ENCODE measurements around the gene DNAJC17. TPM values are rescaled to one million over a fixed set of nuclear protein-coding genes. Genes with fewer than 3 reads are reported as not detected.

DNAJC17 gene
- polyA plus RNA-seq, 2 of the 4 experiments (the other 2 are of a cell fraction): 22.3 to 24.4 TPM

- TF ChIP-seq RFX5 (IDR thresholded peaks at IDR 0.05) (no peak), NPAS2 (CRISPR knock-in tag; IDR thresholded peaks at IDR 0.05; ENCODE audit: borderline replicate concordance) (no peak), ZSCAN20 (CRISPR knock-in tag; IDR thresholded peaks at IDR 0.05) (no peak), KDM1A (IDR thresholded peaks at IDR 0.05; ENCODE audit: low read depth) (no peak), MAFK (IDR thresholded peaks at IDR 0.05; ENCODE audit: partially characterized antibody) (no peak), FOXS1 (CRISPR knock-in tag; IDR thresholded peaks at IDR 0.05) (no peak), MAZ (IDR thresholded peaks at IDR 0.05; ENCODE audit: borderline replicate concordance, low read depth, low read length) (no peak), HEYL (CRISPR knock-in tag; IDR thresholded peaks at IDR 0.05) (no peak), JUN (IDR thresholded peaks at IDR 0.05) (no peak), REST (IDR thresholded peaks at IDR 0.05) (no peak), ATOH8 (CRISPR knock-in tag; IDR thresholded peaks at IDR 0.05; ENCODE audit: low read depth) (no peak), RNF2 (IDR thresholded peaks at IDR 0.05; ENCODE audit: borderline replicate concordance, low read depth) (no peak), RARB (CRISPR knock-in tag; IDR thresholded peaks at IDR 0.05) (no peak), HOXB13 (CRISPR knock-in tag; IDR thresholded peaks at IDR 0.05; ENCODE audit: low read depth) (no peak), MYC (IDR thresholded peaks at IDR 0.05; ENCODE audit: borderline replicate concordance, low read length) (no peak), NFE2L2 (conservative IDR thresholded peaks at IDR 0.05; ENCODE audit: low read length) (no peak), POLR2AphosphoS2 (conservative IDR thresholded peaks at IDR 0.05; ENCODE audit: low read length) (no peak)
- TF ChIP-seq, protein P1, sequence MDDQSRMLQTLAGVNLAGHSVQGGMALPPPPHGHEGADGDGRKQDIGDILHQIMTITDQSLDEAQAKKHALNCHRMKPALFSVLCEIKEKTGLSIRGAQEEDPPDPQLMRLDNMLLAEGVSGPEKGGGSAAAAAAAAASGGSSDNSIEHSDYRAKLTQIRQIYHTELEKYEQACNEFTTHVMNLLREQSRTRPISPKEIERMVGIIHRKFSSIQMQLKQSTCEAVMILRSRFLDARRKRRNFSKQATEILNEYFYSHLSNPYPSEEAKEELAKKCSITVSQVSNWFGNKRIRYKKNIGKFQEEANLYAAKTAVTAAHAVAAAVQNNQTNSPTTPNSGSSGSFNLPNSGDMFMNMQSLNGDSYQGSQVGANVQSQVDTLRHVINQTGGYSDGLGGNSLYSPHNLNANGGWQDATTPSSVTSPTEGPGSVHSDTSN (IDR thresholded peaks at IDR 0.05): no peak
- Histone ChIP-seq H3K4me2 (no peak overlapping the region), H3K27ac (no peak overlapping the region), H3K9me3 (no peaks in the 10 kb centered on the region), H3K4me3 (no peak overlapping the region), H3K4me1 (peaks cover 11% of the 10 kb centered on the region; the same call in 2 of the 3 replicates)
- no peak for DNase-seq (ENCODE audit: low read depth in 1 of 2, low spot score in 1 of 2)
- POLR2A ChIA-PET: no interaction called here
- WGBS (ENCODE audit: missing lambda C conversion rate): 84% methylated on average over 5 of the region's 5 CpGs
- CTCF ChIA-PET: interaction anchor here (1.1 to 3.2 kb wide), 2 partner anchors 14 to 135 kb away, joined by 3 to 12 read pairs; partner anchors contain the start of gene VPS18
- ATAC-seq: no peak
- no peak for FAIRE-seq
These were observed 47.3 kb downstream of the DNAJC17 start for GRCh38 chr15:40759961-40760360.

- Histone ChIP-seq H3K4me3 (no peak overlapping the region), H3K9me3 (no peaks in the 10 kb centered on the region), H3K4me1 (0 out of 3 replicates have a peak, but pooled peaks cover 3% of the 10 kb centered on the region), H3K4me2 (no peak overlapping the region), H3K27ac (no peak overlapping the region)
- no peak for DNase-seq (ENCODE audit: low read depth in 1 of 2, low spot score in 1 of 2)
- ATAC-seq: no peak
- TF ChIP-seq FOXS1 (CRISPR knock-in tag; IDR thresholded peaks at IDR 0.05) (no peak), NR3C1 (IDR thresholded peaks at IDR 0.05) (no peak), ATOH8 (CRISPR knock-in tag; IDR thresholded peaks at IDR 0.05; ENCODE audit: low read depth) (no peak), HDAC2 (IDR thresholded peaks at IDR 0.05) (no peak), HOXB13 (CRISPR knock-in tag; IDR thresholded peaks at IDR 0.05; ENCODE audit: low read depth) (no peak), MYC (IDR thresholded peaks at IDR 0.05; ENCODE audit: borderline replicate concordance, low read length) (no peak), BHLHE40 (IDR thresholded peaks at IDR 0.05; ENCODE audit: low read depth, low read length) (no peak), TFCP2L1 (CRISPR knock-in tag; IDR thresholded peaks at IDR 0.05) (no peak), RFX5 (IDR thresholded peaks at IDR 0.05) (no peak), POLR2A (IDR thresholded peaks at IDR 0.05; ENCODE audit: low read length) (no peak), FOSL2 (IDR thresholded peaks at IDR 0.05) (no peak), FOSL2 (CRISPR knock-in tag; IDR thresholded peaks at IDR 0.05) (no peak), SREBF2 (IDR thresholded peaks at IDR 0.05) (no peak), CTCF (IDR thresholded peaks at IDR 0.05) (no peak), RCOR1 (IDR thresholded peaks at IDR 0.05; ENCODE audit: low read depth, low read length) (no peak)
- no peak for FAIRE-seq
- ChIA-PET CTCF (interaction anchor here (1.0 kb wide), 1 partner anchor 101 kb away, joined by 3 read pairs; no protein-coding TSS in a partner anchor), POLR2A (no interaction called here)
- 61% methylated on average over 6 of the region's 6 CpGs for WGBS (ENCODE audit: missing lambda C conversion rate)
These were observed 50.3 kb downstream of the DNAJC17 start for GRCh38 chr15:40756938-40757337.

All from A549 (cell line).